ENCODE data around the gene ARID4A. TPM values are rescaled to one million over a fixed set of nuclear protein-coding genes. Genes with fewer than 3 reads are reported as not detected.
"Not testable (repeated sequence)": the region's sequence is repeated elsewhere in the genome, so short reads cannot be mapped to it uniquely, and the experiment has no call there.

ARID4A gene
- total RNA-seq, 1 donor from 2014 or later: 42.0 TPM

DNA sequence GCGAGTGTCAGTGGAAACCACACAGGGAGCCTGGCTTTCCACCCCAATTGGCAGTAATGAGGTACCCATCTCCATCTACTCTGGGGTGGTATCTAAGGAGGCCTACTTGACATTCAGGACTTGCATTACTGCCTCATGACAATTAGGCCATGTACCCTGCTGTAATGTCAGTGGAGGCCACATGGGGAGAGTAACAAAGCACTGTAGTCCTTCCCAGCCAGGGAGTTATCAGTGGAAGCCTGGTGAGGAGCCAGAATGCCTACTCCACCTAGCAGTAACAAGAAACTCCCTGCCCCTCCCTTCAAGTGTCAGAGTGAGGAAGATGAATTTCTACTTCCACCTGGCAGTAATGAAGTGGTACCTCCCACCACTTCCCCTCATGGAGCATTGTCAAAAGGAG lies 116.5 kb downstream of the ARID4A start:
- ATAC-seq (ENCODE audit: low read depth) (no peak), DNase-seq (no peak)
- H3K27me3 Mint-ChIP-seq: no peaks in the 10 kb centered on the region
- CTCF ChIA-PET: interaction anchor here (1.0 kb wide), 1 partner anchor 19 kb away, joined by 3 read pairs; the partner anchor contains the start of gene TOMM20L
- no peaks in the 10 kb centered on the region for H3K9me3 Mint-ChIP-seq
- H3K27ac Mint-ChIP-seq: no peak overlapping the region
- POLR2A ChIA-PET: no interaction called here
- intact Hi-C loops (cut with micrococcal nuclease): loop anchor here (2.0 kb wide), 1 partner anchor 18 kb away; no protein-coding TSS in a partner anchor
- peaks cover 69% of the 10 kb centered on the region for H3K36me3 Mint-ChIP-seq (ENCODE audit: low read depth)
- H3K4me1 Mint-ChIP-seq: peaks cover 11% of the 10 kb centered on the region
- no peak overlapping the region for H3K4me3 Mint-ChIP-seq
- TF ChIP-seq CTCF (IDR thresholded peaks at IDR 0.05): no peak

- Mint-ChIP-seq H3K4me3 (no peak overlapping the region), H3K9me3 (no peaks in the 10 kb centered on the region), H3K36me3 (ENCODE audit: low read depth) (peaks cover 67% of the 10 kb centered on the region), H3K4me1 (peaks cover 11% of the 10 kb centered on the region), H3K27me3 (no peaks in the 10 kb centered on the region), H3K27ac (no peak overlapping the region)
- no peak for ATAC-seq (ENCODE audit: low read depth)
- POLR2A ChIA-PET: no interaction called here
- intact Hi-C loops (cut with micrococcal nuclease): loop anchor here (2.0 kb wide), 1 partner anchor 19 kb away; no protein-coding TSS in a partner anchor
- CTCF ChIA-PET: no interaction called here
- no peak for TF ChIP-seq CTCF (IDR thresholded peaks at IDR 0.05)
- DNase-seq: no peak
Observed at GRCh38 chr14:58415636-58416547, 117.5 kb downstream of the ARID4A start.

DNA sequence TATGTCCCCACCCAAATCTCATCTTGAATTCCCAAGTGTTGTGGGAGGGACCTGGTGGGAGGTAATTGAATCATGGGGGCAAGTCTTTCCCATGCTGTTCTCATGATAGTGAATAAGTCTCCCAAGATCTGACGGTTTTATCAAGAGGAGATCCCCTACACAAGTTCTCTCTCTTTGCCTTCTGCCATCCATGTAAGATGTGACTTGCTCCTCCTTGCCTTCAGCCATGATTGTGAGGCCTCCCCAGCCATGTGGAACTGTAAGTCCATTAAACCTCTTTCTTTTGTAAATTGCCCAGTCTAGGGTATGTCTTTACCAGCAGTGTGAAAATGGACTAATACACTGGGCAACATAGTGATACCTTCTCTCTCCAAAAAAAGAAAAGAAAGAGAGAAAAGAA lies 118.6 kb downstream of the ARID4A start:
- H3K27ac Mint-ChIP-seq; H3K27me3 Mint-ChIP-seq; H3K4me3 Mint-ChIP-seq; intact Hi-C loops (cut with micrococcal nuclease); ATAC-seq (ENCODE audit: low read depth); DNase-seq; H3K9me3 Mint-ChIP-seq: not testable (repeated sequence)
- ChIA-PET POLR2A (interaction anchor here (0.6 kb wide), 1 partner anchor 217 kb away, joined by 3 read pairs; the partner anchor contains the start of gene ACTR10), CTCF (interaction anchor here (1.0 kb wide), 1 partner anchor 10 kb away, joined by 3 read pairs; the partner anchor contains the start of genes KIAA0586 and TIMM9)
- Mint-ChIP-seq H3K36me3 (ENCODE audit: low read depth) (peaks cover 68% of the 10 kb centered on the region), H3K4me1 (peaks cover 11% of the 10 kb centered on the region)

Other genes with a start within 250 kb of the ARID4A start
- not detected in 2 replicates for gene ARMH4, start 146.3 kb upstream of the ARID4A start, total RNA-seq
- 36.5 and 40.5 TPM in 2 replicates for gene ACTR10, start 98.4 kb upstream of the ARID4A start, total RNA-seq
- gene PSMA3, start 53.7 kb upstream of the ARID4A start, total RNA-seq: 204 and 208 TPM in 2 replicates
- gene TOMM20L, start 97.4 kb downstream of the ARID4A start, total RNA-seq: 0.37 TPM in 1 of 2 replicates, not detected in the other
- gene TIMM9, start 129.0 kb downstream of the ARID4A start, total RNA-seq: 29.1 and 35.7 TPM in 2 replicates
- 18.3 and 19.8 TPM in 2 replicates for gene KIAA0586, start 129.2 kb downstream of the ARID4A start, total RNA-seq